Measurements from ENCODE around the gene PTPRM.

PTPRM gene

DNA sequence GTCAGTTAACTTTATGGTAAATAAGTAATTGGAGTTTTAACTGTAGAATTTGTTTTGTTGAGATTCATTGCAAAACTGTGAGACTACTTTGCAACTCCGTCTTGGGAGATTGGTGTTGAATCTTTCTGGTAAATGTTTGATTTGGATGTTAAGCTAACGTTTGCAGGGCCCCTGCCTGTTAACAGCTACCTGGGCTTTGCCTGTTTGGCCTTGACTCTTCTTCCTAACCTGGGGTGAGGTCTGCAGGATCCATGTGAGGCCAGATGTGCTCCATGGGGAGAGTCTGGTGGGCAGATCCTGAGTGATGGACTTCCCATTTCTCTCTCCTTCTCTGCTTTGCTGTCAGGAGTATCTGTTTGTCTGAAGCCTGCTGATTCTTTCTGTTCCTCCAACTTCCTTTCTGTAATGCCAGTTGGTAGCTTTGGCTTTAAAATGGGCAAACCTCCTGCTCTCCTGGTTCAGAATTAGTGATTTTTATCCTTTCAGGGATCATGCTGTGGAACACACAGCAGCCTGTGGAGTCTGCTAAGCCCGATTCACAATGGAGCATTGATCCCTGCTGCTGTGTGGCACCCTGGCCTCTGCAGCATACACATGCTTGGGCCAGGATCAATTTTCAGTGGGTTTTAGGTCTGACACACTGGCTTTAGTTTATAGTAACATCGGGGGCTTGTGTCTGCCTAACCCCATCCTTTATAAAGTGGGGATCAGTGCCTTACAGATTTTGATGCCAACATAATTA, 36.3 kb downstream of the PTPRM start:
- no peak for DNase-seq (ENCODE audit: low read depth)
- TF ChIP-seq, protein P1, sequence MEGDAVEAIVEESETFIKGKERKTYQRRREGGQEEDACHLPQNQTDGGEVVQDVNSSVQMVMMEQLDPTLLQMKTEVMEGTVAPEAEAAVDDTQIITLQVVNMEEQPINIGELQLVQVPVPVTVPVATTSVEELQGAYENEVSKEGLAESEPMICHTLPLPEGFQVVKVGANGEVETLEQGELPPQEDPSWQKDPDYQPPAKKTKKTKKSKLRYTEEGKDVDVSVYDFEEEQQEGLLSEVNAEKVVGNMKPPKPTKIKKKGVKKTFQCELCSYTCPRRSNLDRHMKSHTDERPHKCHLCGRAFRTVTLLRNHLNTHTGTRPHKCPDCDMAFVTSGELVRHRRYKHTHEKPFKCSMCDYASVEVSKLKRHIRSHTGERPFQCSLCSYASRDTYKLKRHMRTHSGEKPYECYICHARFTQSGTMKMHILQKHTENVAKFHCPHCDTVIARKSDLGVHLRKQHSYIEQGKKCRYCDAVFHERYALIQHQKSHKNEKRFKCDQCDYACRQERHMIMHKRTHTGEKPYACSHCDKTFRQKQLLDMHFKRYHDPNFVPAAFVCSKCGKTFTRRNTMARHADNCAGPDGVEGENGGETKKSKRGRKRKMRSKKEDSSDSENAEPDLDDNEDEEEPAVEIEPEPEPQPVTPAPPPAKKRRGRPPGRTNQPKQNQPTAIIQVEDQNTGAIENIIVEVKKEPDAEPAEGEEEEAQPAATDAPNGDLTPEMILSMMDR (conservative IDR thresholded peaks at IDR 0.05; ENCODE audit: low read depth, low read length), result no peak
- H3K4me3 ChIP-seq (ENCODE audit: low read depth, low read length), result no peak overlapping the region

DNA sequence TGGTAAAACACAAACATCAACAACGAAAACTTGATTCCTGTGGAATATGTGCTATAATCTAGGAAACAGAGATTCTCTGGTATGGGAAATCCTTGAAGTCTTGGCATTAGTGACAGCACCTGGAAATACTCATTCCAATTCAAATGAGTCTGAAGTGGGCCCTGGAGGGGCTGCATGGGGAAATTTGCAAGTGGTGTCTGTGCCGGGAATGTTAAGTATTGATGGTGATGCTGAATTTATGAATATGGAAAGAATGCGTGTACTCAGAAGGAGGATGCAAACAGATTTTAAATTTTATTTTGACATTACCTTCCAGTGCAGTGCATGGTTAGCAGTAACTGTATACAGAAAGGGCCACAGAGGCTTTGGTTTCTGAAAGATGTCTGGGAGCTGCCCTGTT, 37.2 kb downstream of the PTPRM start:
- TF ChIP-seq, protein P1 (conservative IDR thresholded peaks at IDR 0.05; ENCODE audit: low read depth, low read length), result no peak
- no peak overlapping the region for H3K4me3 ChIP-seq (ENCODE audit: low read depth, low read length)
- no peak for DNase-seq (ENCODE audit: low read depth)

DNA sequence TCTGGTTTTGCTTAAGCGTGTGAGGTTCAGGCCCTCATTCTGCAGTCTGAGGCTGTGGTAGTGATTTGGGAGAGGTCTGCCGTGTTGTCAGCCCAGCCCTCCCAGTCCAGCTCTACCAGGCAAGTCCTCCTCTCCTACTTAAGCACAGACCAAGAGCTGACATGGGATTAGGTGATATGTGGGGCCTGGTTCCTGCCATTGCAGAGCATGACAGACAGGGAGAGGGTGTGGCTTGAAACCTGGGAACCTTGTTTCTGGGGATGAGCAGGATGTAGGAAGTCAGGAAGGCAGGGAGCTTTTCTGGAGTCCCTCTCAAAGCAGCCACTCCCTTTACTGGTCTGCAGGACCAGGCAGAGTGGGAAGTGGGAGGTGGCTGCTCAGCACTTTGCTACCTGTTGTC, 38.6 kb downstream of the PTPRM start:
- DNase-seq (ENCODE audit: low read depth), result no peak
- no peak overlapping the region for H3K4me3 ChIP-seq (ENCODE audit: low read depth, low read length)
- TF ChIP-seq, protein P1 (conservative IDR thresholded peaks at IDR 0.05; ENCODE audit: low read depth, low read length), result no peak

DNA sequence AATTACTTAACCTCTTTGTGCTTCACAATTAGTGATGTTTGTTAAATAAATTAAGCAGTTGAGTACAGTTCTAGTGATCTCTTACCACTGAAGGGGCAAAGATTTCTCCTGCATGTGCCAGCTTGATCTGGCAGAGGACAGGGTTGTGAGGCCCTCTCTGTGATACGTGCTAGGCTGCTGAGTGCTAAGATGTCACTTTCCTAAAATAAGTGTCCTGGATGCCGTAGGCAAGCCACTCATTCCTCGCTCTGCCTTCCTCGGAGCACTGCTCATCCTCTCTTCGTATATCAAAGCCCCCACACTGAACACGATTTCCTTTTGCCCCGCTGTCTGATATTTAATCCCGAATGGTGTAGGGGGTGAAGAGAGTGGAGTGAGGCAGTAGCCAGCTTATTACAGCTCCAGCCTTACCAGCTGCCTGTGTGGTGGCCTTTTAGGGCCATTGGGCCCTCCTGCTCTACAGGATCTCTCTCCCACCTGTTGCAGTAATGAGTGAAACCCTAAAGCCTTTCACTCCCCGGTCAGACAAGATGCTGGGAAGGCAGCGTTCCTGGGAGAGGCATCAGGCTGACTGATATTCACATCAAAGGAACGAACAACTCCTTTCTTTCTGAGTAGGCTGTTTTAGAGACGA, 40.5 kb downstream of the PTPRM start:
- TF ChIP-seq, protein P1 (conservative IDR thresholded peaks at IDR 0.05; ENCODE audit: low read depth, low read length), result no peak
- no peak for DNase-seq (ENCODE audit: low read depth)
- no peak overlapping the region for H3K4me3 ChIP-seq (ENCODE audit: low read depth, low read length)

DNA sequence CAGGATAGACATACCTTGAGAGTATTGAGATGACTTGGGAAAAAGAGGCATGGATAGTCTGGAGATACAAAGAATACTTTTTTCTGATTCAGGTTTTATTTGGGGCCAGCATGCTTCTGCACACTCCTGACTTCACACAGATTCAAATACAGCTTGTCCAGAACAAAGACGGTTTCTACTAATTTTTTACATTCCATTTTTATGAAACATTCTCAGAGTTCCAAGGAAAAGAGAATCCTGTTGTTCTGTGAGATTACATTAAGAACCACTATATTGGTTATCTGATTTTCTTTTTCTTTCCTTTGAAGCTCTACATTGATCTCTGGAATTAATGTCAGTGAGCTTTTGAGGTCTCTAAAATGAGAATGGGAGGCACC, 41.0 kb downstream of the PTPRM start:
- H3K4me3 ChIP-seq (ENCODE audit: low read depth, low read length), result no peak overlapping the region
- DNase-seq (ENCODE audit: low read depth), result peak; percentile 37
- TF ChIP-seq, protein P1 (conservative IDR thresholded peaks at IDR 0.05; ENCODE audit: low read depth, low read length), result no peak

DNA sequence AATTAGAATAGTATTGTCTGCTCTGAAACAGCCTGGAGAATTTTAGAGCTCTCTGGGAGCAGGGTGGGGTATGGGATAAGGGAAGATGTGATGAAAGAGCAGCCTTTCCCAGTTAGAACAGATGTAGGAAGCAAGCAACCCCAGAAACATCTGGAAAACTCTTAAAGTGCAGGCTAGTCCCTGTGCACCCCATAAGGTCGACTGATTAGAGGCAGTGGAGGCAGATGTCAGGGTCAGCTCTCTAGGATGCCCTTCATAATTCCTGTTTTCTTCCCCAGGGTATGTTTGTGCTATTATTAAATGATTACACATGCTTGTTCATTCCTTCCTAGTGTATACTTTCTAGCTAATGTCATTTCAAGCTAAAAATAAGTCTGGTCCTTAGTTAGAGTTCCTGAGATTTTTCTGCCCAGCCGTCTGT, 41.7 kb downstream of the PTPRM start:
- TF ChIP-seq, protein P1 (conservative IDR thresholded peaks at IDR 0.05; ENCODE audit: low read depth, low read length), result no peak
- no peak overlapping the region for H3K4me3 ChIP-seq (ENCODE audit: low read depth, low read length)
- peak; percentile 44 for DNase-seq (ENCODE audit: low read depth)

DNA sequence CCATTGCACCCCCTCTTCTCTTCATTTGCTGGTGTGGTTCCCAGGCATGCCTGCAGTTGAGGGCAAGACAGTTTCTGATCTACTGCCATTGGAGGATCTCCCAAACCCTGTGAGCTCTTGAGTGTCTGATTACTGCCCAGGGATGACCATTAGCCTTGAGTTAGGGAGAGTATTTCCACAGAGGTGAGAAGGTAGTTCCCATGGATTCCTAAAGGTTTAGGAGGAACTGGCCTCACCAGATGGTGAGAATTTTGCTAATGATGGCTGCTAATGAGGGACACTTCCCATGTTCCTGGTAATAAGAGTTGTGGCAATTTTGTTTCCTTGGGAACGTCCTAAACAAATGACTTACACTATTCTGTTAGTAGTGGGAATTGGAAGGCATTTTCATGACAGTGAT, 42.5 kb downstream of the PTPRM start:
- no peak overlapping the region for H3K4me3 ChIP-seq (ENCODE audit: low read depth, low read length)
- TF ChIP-seq, protein P1 (conservative IDR thresholded peaks at IDR 0.05; ENCODE audit: low read depth, low read length), result no peak
- no peak for DNase-seq (ENCODE audit: low read depth)

All from choroid plexus epithelial cell (primary cell).